ENCODE measurements around the gene NUDT16L1. TPM values are rescaled to one million over a fixed set of nuclear protein-coding genes. Genes with fewer than 3 reads are reported as not detected.

NUDT16L1 gene
- total and polyA plus RNA-seq, 2 of the 8 experiments (the other 6 are each of a cell fraction or from before 2014, with no cell fraction given), result 34.8 to 77.3 TPM

- TF ChIP-seq GABPA (IDR thresholded peaks at IDR 0.05; ENCODE audit: borderline replicate concordance, insufficient read depth, low read length) (peak; percentile 91), JUN (IDR thresholded peaks at IDR 0.05; ENCODE audit: low read depth, low read length) (no peak), TAF1 (IDR thresholded peaks at IDR 0.05; ENCODE audit: low read depth, low read length) (peak; percentile 64), KDM4A (IDR thresholded peaks at IDR 0.05; ENCODE audit: low read depth, low read length, severe bottlenecking) (peak; percentile 60), SP2 (IDR thresholded peaks at IDR 0.05; ENCODE audit: low read length) (peak; percentile 18; the same call in 1 of the 2 replicates), SIRT6 (IDR thresholded peaks at IDR 0.05; ENCODE audit: low read length) (no peak), SP4 (IDR thresholded peaks at IDR 0.05; ENCODE audit: low read length) (peak; percentile 73; the same call in 1 of the 2 replicates), RFX5 (IDR thresholded peaks at IDR 0.05; ENCODE audit: borderline replicate concordance, low read depth, low read length) (no peak), HDAC2 (IDR thresholded peaks at IDR 0.05; ENCODE audit: borderline replicate concordance in 1 of 2, low read depth in 2 of 2, low read length in 2 of 2) (peak in 1 of 2 experiments; percentile 99; a peak in 2 of 4 replicates), EGR1 (IDR thresholded peaks at IDR 0.05; ENCODE audit: borderline replicate concordance, low read depth, low read length) (no peak), SAP30 (IDR thresholded peaks at IDR 0.05; ENCODE audit: insufficient read depth, insufficient replicate concordance, low read length) (peak; percentile 97), TBP (IDR thresholded peaks at IDR 0.05; ENCODE audit: low read depth, low read length) (peak; percentile 23; the same call in 1 of the 2 replicates), ASH2L (IDR thresholded peaks at IDR 0.05; ENCODE audit: low read length) (peak; percentile 60), BRCA1 (IDR thresholded peaks at IDR 0.05; ENCODE audit: low read depth, low read length) (no peak), TEAD4 (IDR thresholded peaks at IDR 0.05; ENCODE audit: low read depth, low read length) (peak; percentile 87), CHD2 (IDR thresholded peaks at IDR 0.05; ENCODE audit: low read length) (peak; percentile 44; the same call in 1 of the 2 replicates), USF2 (IDR thresholded peaks at IDR 0.05; ENCODE audit: low read length) (no peak), SIX5 (IDR thresholded peaks at IDR 0.05; ENCODE audit: low read depth, low read length) (no peak)
- TF ChIP-seq, protein P1, sequence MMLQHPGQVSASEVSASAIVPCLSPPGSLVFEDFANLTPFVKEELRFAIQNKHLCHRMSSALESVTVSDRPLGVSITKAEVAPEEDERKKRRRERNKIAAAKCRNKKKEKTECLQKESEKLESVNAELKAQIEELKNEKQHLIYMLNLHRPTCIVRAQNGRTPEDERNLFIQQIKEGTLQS (IDR thresholded peaks at IDR 0.05; ENCODE audit: insufficient read depth, low read depth, low read length), result no peak
- TF ChIP-seq, protein P2, sequence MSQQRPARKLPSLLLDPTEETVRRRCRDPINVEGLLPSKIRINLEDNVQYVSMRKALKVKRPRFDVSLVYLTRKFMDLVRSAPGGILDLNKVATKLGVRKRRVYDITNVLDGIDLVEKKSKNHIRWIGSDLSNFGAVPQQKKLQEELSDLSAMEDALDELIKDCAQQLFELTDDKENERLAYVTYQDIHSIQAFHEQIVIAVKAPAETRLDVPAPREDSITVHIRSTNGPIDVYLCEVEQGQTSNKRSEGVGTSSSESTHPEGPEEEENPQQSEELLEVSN (IDR thresholded peaks at IDR 0.05), result 0 out of 2 replicates have a peak, but pooled peaks have one; percentile 10
Measured at GRCh38 chr16:4734063-4734729, 40.8 kb downstream of the NUDT16L1 start, which contains the start of the genes ANKS3 and DNAAF8 (continued).

All from H1 (cell line).